Measurements from ENCODE around the gene DHX35.

GRCh38 chr20:39038495-39038894 is 76.4 kb downstream of the DHX35 start:
- no peak for TF ChIP-seq POLR2A (IDR thresholded peaks at IDR 0.05)
- TF ChIP-seq CTCF (IDR thresholded peaks at IDR 0.05) = no peak
- TF ChIP-seq POLR2AphosphoS5 (IDR thresholded peaks at IDR 0.05) = no peak
- TF ChIP-seq EP300 (IDR thresholded peaks at IDR 0.05) = no peak

Measured in stomach (tissue), 4 donors.